M059J (cell line): ENCODE data around the gene IL13RA2. TPM values are rescaled to one million over a fixed set of nuclear protein-coding genes. Genes with fewer than 3 reads are reported as not detected.

Experiments
- DNase-seq: peaks from one replicate; pipeline ENCODE4 v3.0.0-alpha.2; 2012; ENCODE audit warnings: low read depth
- total RNA-seq: library from RNA; depleted of rRNA; stranded (reverse); fragments of >200 nt; shearing (Covaris generic); gene quantifications from 2 replicates; pipeline ENCODE4 v1.2.3, GENCODE V29; 2014; rRNA removed

The IL13RA2 gene
- total RNA-seq, 1 experiment from 2014 or later: 152 TPM

DNA sequence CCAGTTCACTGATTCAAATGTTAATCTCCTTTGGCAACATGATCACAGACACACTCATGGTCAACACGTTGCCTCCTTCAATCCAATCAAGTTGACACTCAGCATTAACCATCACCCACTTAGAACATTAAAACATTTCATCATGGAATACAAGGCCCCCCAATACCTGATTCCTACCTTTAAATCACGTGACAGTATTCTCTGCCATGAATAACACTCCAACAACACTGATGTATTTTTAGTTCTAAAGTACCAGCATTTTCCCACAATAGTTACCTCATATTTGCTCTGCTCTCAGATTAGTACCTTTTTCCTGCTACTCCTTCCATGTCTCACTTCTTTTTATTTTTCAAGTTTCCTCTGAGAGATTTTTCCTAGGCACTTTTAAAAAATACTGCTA lies 19.6 kb downstream of the IL13RA2 start:
- DNase-seq: no peak

DNA sequence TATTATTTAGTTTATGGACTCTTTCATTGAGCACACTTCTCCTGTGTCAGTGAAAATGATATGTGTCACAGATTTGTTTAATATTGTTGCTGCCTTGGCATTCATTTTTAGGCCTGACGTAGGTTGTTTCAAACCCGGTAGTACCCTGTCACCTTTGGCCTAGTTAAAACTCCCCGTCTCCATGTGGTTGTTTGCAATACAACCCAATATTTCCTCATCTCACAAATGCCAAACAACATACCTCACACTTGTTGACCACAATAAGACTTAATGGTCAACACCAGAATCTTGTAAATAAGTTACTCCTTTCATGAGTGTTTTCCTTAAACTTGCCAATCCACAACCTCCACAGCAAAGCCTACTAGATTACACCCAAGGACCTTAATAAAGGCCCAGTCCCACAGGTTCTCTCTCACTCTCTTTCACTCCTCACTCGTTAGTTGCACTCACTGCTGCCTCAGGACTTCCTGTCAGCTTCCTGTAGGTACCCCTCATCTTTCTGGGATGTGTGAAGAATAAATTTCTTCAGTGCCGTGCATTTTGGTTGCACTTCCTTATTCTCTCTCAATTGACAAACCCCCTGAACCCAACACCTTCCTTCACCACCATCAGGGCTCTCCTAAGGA lies 31.3 kb downstream of the IL13RA2 start:
- DNase-seq: peak; percentile 40

DNA sequence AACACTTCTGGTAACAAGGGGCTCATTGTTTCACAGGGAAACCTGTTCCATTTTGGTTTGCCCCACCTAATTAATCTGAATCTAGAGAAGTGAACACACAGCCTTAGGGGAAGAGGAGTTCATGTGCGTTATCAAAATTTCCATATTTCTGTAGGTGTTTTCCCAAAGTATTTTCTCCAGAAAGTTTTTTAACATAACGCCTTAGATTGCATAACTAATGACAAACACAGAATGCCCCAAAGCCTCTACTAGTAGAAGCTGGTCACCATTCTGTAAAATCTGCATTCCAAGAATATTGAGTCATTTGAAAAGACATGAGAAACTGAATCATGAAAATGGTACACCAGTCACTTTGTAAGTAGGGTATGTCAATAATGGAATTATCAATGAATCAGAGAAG lies 41.1 kb downstream of the IL13RA2 start:
- peak; percentile 73 for DNase-seq

DNA sequence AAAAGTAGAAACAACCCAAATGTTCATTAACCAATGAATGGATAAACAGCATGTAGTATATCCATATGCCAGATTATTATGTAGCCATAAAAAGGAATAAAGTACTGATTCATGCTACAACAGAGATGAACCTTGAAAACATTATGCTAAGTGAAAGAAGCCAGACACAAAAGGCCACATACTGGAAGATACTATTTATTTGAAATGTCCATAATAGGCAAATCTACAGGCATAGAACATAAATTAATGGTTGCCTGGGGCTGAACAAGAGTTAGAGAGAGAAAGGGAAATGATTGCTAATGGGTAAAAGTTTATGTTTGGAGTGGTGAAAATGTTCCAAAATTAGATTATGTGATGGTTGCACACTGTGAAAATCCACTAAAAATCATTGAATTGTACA lies 44.4 kb downstream of the IL13RA2 start:
- no peak for DNase-seq

DNA sequence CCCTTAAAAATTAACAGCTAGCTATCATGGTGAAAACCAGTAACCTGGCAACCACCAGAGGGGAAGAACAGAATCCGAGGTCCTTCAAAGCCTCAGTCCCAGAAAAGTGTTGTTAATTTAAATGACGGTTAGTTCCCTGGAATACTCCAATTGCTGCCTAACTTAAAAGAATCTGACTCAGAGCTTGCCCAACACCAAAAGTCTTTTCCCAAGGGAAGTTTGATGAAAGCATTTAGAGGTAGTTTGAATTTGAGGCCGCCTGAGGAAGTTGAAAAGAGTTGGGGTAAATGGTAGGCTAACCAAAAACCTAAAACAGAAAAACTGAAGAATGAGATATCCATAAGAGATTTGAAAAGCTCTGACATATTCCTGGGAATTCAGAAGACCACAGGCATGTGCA lies 46.6 kb downstream of the IL13RA2 start:
- no peak for DNase-seq

DNA sequence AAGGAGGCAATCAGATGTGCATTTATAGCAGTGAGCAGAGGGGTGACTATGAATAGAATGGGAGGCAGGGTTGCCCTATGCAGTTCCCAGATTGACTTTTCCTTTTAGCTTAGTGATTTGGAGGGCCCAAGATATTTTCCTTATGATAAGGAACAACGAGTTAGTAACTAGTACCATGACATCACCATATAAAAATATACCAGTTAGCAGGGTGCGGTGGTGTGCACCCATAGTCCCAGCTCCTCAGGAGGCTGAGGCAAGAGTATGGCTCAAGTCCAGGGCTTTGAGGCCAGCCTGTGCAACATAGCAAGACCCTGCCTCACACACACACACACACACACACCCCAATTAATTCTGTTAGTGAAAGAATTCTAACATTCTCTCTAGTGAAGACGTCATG lies 53.0 kb downstream of the IL13RA2 start:
- DNase-seq: no peak

DNA sequence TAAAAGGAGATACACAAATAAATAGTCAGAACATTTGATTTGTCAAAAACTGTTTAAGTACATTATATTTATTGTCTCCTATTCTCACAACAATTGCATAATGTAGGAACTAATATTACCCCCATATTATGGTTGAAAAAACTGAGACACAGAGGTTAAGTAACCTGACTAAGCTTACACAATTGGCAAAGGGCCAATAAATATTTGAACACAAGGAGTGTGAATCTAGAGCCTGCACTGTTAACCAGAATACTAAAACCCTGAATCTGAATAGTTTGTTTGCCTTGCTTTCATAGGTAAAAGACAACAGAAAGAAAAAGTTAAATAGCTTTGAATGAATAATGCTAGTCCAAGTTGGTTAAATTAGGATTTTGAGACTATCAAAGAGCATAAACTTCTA lies 55.2 kb downstream of the IL13RA2 start:
- no peak for DNase-seq

DNA sequence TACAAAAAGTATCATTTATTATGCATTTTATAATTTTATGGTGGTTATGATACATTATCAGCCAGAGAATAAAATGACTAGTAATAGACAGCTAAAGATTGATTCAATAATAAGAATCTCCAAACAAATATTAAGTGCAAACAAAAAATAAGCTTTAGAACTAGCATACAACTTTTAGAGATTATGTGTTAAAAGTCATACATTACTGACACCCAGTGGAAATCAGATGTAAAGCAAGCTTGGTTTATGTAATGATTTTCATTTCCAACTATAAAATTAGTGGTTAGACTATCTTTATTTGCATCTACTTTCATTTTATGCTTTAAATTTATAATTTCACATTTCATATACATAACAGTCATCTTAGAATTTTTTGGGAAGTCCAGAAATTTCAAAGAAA lies 57.7 kb downstream of the IL13RA2 start:
- peak; percentile 14 for DNase-seq

Other genes with a start within 250 kb of the IL13RA2 start
- gene RBMXL3, start 171.8 kb upstream of the IL13RA2 start, total RNA-seq: not detected in 2 replicates
- 8.7 and 15.8 TPM in 2 replicates for gene LRCH2, start 216.5 kb upstream of the IL13RA2 start, total RNA-seq